GM12873 (cell line): ENCODE data around the gene ATP2A2.

Experiments
- TF ChIP-seq, protein P1 (sequence below): IDR thresholded peaks from 2 replicates; pipeline ENCODE4 v1.5.1; 2012; ENCODE audit warnings: low read depth, mild to moderate bottlenecking, moderate library complexity, low read length, control low read depth; ENCODE audit not compliant: insufficient read depth; ENCODE audit errors: missing control alignments

The ATP2A2 gene

GRCh38 chr12:110330124-110330523, 49.1 kb downstream of the ATP2A2 start:
- TF ChIP-seq, protein P1, sequence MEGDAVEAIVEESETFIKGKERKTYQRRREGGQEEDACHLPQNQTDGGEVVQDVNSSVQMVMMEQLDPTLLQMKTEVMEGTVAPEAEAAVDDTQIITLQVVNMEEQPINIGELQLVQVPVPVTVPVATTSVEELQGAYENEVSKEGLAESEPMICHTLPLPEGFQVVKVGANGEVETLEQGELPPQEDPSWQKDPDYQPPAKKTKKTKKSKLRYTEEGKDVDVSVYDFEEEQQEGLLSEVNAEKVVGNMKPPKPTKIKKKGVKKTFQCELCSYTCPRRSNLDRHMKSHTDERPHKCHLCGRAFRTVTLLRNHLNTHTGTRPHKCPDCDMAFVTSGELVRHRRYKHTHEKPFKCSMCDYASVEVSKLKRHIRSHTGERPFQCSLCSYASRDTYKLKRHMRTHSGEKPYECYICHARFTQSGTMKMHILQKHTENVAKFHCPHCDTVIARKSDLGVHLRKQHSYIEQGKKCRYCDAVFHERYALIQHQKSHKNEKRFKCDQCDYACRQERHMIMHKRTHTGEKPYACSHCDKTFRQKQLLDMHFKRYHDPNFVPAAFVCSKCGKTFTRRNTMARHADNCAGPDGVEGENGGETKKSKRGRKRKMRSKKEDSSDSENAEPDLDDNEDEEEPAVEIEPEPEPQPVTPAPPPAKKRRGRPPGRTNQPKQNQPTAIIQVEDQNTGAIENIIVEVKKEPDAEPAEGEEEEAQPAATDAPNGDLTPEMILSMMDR = no peak

- TF ChIP-seq, protein P1 = no peak
Observed at GRCh38 chr12:110330544-110330943, 49.5 kb downstream of the ATP2A2 start.

DNA sequence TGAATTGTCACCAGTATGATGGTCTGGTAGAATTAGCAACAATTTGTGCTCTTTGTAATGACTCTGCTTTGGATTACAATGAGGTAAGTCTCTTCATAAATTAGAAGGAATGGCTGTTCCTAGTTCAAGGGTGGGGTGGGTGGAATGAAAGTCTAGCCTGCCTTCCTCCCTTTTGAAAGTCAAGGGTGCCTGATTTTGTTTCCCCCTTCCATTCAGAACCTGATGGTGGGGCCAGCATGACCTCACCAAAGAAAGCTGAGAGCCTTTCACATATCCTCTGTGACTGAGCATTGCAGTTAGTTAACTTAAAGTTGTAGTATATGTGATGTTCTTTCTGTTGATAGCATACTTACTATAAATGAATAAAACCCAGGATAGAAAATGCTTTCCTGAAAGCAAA, 52.2 kb downstream of the ATP2A2 start:
- TF ChIP-seq, protein P1 = no peak

- TF ChIP-seq, protein P1 = no peak
Observed at GRCh38 chr12:110335481-110336045, 54.5 kb downstream of the ATP2A2 start.

DNA sequence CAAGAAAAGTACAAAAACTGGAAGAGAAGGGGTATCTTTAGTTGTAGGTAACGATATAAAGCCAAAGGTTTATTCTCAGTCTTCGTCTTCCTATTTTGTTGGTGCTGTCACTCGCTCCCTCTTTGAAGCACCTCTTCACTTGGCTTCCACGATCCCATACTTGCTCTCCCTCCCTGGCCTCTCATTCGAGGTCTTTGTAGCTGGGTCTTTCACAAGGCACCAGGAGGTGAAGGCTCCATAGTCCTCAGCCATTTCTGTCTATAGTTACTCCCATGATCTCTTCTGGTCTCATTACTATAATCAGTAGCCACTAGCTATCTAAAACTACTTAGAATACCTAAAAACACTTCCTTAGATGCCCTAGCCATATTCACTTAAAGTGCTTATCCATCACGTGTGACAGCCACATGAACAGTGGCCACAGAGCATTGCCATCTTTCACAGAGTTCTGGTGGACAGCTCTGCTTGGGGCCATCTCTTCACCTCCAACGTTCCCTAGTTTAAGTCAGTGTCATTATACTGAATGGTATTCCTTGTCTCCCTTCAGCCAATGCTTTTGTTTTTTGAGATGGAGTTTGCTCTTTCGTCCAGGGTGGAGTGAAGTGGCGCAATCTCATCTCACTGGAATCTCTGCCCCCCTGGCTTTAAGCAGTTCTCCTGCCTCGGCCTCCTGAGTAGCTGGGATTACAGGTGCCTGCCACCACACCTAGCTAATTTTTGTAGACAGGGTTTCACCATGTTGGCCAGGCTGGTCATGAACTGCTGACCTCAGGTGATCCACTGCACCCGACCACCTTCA, 57.1 kb downstream of the ATP2A2 start:
- TF ChIP-seq, protein P1 = no peak

DNA sequence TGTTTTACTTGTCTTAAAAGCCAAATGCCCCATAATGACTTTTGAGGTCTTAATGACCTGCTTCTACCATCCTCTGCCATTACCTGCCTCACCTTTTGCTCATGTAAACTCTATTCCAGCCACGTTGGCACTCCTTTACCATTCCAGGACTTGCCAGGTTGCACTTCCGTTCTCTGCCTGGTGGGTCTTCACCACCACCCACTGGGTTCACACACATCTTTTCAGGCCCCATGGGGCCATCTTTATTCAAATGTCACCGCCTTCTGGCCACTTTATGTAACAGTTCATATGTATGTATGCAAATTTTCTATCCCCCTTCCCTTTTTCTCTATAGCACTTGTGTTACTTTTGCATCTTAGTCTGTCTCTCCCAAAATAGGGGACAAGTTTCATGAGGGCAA, 57.7 kb downstream of the ATP2A2 start:
- TF ChIP-seq, protein P1 = peak; percentile 40

- TF ChIP-seq, protein P1 = no peak
Observed at GRCh38 chr12:110339184-110339952, 58.3 kb downstream of the ATP2A2 start.
